NCI-H345 treated with DMSO at 0.1 percent for 48 hours (cell line): ENCODE measurements around the gene TOPBP1.
A peak's percentile ranks its signal among the peaks of the same experiment; 100 is the strongest.
"Not testable (repeated sequence)": the region's sequence is repeated elsewhere in the genome, so short reads cannot be mapped to it uniquely, and the experiment has no call there.

Experiments used
- DNase-seq: peaks from one replicate; lab custom pipeline; 2025; ENCODE audit not compliant: unreplicated experiment; lab: John Stamatoyannopoulos, UW

The TOPBP1 gene

DNA sequence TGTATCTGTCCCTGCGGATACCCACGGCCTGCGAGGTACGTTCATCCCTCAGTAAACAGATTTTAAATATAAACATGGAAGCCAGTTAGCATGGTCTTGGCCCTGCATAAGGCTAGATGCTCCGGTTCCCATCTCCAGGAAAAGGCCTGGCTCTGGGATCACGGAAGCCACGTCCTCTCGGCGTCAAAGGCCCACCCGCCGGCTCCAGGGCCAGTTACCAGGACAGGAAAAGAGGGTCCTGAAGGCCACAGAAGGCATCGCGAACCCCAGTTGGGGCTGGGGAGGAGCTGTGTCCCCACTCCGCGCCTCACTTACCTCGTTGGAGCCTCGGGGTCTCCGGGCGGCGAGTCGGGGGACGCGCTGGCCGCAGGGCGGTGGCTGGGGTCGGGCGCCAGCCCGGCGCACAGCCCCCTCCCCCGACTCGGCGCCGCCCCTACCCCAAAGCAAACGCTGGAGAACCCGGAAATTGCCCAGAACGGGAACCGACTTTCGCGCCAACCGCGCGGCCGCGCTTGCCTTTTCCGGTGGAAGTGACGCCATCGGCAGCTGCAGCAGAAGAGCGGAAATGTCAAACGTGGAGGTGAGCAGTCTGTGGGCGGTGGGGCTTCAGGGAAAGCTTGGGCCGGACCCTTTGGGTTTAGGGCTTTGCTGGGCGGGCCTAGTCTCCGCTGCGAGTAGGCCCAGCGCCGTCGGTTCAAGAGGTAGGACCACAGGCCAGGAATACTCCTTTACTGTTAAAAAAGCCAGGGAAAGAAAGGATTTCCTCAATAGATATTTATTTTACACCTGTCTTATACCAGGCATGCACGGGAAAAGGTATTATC is at the start of gene TOPBP1:
TSS of gene TOPBP1 (minus strand) at position 488 of the 824 bp plus-strand sequence. CDS start 814 bp downstream, outside the sequence.
- peak; percentile 53 for DNase-seq

DNA sequence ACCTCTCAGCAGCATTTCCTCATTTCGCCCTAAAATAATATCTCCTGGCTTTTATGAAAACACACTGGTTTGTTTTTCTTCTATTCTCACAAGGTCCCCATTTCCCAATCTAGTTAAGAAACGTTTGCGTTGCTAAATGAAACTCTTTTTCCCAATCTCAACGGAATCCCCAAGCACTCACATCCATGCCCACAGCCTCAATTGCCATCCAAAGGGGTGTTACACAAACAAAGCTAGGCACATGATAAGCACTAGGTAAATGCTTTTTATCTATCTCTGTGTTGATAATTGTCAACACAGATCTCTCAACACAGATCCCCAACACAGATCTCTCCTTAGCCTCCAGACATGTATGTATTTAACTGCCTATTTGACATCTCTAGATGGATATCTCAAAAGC is 49.3 kb upstream of the TOPBP1 start:
- DNase-seq: no peak

DNA sequence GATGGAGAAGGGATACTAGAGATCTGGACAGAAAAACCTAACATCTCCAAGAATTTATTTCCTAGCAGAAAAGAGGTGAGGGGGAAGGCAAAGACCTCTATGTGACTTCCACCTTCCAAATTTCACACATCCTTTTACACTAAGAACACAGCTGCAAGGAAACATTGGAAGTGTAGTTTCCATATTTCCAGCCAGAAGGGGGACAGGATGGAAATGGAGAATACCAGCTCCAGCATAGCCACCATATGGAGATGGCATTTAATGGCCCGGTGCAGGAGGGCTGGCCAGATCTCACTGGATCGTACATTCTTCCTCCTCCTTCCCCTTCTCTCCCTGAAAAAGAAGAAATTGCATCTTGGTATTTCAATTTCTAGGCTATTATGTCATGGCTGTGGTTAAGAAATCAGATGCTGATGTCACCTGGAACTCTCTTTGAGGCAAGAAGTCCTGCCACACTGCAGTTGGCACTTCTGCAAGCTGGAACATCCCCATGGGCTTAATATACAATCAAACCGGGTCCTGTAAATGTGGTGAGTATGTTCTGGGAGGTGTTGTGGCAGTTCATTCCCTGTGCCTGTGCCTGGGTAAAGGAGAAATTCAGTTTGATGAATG is 47.5 kb upstream of the TOPBP1 start:
- no peak for DNase-seq

DNA sequence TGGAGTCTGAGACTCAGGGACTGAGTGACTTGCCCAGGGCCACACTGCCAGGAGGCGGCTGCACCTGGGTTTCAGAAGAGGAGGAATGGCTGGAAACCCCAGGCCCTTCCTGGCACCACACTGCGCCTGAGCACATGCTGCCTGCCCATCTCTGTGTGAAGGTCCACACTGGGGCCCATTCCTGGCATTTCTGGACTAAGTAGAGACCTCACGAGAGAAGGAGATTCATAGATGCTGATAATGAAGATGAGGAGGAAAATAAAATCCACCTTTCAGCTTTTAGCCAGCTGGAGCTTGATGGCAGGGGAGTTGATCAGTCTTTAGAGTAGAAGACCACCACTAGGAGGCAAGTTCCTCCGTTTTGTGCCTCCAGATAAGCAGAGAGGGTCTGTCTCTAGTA is 44.3 kb upstream of the TOPBP1 start:
- DNase-seq: no peak

DNA sequence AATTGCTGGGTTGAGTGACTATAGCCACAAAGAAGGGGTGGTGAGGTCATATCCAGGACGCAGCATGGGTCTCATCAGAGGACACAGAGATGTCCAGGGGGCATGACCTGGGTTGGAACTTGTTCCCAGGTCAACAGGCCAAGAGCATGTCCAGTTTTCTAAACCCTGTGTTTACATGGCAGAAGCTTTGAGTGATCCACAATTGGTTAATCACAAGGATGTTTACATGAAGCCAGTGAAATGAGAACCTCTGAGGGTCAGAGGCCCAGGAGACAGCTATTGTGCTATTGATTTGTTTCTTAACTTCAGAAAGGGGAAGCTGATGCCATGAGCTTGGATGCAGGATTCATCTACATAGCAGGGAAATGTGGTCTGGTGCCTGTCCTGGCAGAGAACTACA is 42.2 kb upstream of the TOPBP1 start:
- DNase-seq: no peak

DNA sequence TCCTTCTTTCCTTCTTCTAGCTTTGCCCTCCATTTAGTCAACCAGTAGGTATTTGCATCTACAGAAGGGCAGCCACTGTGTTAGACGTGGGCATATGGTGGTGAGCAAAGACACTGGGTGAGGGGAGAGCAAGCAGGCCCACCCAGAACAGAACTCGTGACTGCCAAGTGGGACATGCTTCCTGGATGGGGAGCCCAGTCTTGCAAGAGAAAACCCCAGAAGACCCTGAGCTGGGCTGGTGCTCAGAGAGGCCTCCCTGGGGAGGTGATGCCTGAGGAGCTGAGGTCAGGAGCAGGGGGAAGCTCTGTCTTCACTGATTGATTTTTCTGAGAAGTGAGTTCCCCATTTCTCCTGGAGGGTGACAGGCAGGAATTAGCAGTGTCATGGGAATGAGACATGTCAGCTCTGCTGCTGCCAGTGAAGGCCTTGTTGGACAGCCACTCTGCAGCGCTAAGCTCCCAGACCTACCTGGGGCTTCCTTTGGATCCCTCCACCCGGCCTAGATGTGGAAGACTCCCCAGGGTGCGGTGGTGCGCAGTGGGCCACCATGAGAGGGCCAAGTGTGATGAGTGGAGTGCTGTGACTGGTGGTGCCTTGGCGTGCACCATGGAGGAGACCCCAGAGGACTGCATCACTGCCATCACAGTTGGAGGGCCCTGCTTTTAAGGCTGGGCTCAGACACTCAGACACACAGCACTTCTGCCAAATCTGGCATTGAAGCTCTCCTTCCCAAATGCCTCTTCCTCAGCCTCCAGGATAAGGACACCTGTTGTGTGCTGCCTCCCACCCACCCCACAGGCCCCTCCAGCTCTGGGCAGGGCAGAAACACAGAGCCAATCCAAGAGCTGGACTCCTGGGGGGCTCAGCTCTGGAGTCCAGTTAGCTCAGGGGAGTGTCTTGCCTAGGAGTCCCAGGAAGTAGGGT is 40.0 kb upstream of the TOPBP1 start:
- DNase-seq: no peak

DNA sequence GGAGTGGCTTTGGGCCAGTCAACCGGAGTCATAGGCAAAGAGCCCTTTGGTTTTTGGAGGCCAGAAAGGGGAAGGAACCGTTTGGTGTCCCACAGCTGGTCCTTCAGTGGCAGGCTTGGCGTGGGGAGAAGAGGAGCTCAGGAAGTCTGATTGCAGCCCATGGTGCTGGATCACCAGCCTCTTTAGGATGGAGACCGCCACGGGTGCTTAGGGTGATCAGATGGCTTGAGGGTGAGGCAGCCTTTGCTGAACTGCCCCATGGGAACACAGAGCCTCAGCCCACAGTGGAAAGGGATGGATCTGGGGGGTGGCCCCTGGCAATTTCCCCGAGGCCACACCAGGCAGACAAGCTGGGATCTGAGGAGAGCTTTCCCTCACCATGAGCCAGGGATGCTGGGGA is 38.6 kb upstream of the TOPBP1 start:
- DNase-seq: no peak

DNA sequence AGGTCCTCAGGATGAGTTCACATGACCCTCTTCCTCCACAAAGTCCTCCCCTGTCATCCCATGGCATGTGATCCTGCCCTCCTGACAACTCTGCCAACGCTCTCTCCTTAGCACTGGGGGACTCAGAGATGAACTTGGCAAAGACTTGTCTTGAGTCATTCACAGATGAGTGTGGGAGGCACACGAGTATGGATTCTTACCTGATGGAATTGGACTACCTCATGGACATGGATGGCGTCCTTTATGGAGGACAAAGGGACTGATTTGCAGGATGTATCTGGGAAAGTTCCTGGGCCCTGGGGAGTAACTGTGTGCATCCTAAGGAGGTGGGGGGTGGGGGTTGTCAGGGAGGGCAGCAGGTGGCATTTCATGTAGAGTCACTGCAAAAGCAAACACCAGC is 38.2 kb upstream of the TOPBP1 start:
- no peak for DNase-seq

DNA sequence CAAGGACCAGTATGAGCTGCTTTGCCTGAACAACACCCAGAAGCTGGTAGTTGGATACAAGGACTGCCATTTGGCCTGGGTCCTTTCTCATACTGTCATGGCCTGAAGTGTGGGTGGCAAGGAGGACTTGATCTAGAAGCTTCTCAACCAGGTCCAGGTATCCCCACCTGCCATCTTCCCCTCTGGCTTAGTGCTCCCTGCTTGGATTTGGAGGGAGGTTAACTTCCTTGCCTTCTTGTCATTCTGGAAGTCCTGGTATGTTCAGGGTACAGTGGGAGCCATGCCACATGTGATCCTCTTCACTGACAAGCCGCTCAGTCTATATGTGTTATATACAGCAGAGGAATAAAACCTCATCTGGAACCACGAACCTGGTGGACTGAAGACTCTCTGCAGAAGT is 37.7 kb upstream of the TOPBP1 start:
- DNase-seq: no peak

DNA sequence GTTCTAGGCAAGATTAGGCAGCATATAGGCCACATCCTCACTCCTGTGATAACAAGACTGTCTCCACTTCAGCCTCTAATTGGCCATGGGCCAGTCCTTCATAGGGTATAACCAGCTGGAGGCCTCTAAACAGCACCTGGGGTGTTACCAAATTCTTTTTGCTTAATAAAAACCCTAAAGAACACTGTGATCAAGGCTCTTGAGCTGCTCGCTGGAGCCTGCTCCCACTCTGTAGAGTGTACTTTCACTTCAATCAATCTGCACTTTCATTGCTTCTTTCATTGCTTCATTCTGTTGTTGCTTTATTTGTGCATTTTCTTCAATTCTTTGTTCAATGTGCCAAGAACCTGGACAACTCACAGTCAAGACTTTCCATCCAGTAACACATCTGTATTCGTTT is 36.2 kb upstream of the TOPBP1 start:
- DNase-seq: no peak

DNA sequence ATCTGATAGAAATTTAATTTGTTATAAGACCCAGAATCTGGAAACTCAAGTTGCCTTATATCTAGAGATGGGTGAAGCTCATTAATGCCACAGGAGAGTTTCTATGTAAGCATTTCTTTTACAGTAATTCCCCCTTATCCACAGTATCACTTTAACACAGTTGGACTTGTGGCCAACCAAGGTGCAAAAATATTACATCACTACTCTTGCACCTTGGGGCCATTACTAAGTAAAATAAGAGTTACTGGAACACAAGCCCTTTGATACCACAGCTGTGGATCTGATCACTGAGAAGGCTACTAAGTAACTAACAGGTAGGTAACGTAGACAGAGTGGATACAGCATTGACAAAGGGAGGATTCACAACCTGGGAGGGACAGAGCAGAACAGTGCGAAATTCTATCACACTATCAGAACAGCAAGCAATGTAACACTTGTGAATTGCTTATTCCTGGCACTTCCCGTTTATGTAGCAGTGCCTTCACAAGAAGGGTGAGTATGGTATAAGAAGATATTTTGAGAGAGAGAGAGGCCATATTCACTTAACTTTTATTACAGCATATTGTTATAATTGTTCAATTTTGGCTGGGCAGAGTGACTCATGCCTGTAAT is 33.9 kb upstream of the TOPBP1 start:
- DNase-seq: no peak

DNA sequence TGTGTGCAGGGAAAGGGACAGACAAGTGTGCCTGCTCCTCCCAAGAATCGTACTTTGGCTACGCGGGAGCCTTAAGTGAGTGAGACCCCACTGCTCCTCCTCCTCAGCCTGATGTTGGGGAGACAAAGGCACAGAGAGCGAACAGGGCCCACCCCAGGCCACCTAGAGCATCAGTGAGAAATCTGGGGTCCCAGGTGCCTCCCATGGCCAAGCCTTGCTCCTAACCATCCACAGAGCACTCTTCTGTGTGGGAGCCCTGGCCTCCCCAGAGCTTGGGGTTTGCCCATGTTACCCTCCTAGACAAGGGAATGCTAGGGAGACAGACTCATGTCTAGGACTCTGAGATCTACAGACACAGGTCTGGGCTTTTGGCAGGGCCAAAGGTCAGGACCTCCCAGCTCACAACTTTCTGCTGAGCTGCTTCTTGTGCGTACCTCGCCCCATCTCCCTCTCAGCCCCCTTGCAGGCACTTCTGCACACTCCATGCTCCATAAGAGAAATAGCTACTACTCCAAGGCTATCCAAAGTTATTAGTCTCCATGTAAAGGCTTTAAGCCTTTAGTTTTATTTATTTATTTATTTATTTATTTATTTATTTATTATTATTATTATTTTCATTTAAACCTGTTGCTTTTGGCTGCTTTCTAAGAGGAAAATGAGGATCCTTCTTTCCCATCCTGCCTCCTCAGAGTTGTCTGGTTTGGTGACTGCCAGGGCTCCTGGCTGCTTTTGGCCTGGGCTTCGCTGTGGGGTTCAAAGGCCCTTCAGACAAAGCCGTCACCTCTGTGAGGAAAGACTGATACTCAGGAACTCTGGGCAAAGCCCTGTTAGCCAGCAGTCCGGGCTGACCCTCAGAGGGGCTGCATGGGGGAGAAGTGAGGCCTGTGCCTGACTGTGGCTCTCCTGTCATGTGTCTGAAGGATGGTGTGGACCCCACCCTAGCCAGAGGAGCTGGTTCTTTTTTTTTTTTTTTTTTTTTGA is 32.8 kb upstream of the TOPBP1 start:
- DNase-seq: no peak

DNA sequence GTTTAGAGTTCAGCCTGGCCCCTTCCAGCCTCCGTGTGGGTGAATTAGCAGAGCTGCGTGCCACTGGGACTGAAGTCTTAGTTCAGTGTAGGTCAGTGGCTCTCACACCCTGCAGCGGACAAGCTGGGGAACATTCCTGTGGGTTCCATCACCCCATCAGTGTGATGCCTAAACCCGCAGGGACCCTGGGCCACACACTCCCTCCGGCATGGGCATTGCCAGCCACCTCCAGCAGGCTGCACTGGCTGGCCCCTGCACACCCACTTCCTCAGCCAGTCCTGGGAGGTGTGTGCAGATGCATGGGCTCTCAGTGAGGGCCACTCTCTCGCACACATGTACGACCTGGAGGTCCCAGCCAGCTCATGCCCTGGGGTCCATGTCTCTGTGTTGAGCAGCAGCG is 32.1 kb upstream of the TOPBP1 start:
- DNase-seq: no peak

DNA sequence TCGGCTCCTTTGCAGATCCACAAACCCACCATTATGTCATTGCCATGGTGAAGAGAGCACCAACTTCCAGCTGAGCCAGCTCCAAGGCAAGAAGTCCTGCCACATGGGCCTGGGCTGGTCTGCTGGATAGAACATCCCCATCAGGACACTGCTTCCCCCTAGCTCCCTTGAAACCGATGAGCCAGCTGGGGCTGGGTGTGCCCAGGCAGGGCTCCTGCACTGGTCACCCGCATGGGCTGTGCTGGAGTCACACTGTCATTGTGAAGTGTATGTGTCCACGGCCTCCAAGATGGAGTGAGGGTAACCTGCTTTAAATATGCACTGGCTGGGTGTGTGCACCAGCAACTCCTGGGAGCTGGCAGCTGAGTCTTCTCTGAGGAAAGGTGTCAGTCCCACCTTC is 31.0 kb upstream of the TOPBP1 start:
- no peak for DNase-seq

DNA sequence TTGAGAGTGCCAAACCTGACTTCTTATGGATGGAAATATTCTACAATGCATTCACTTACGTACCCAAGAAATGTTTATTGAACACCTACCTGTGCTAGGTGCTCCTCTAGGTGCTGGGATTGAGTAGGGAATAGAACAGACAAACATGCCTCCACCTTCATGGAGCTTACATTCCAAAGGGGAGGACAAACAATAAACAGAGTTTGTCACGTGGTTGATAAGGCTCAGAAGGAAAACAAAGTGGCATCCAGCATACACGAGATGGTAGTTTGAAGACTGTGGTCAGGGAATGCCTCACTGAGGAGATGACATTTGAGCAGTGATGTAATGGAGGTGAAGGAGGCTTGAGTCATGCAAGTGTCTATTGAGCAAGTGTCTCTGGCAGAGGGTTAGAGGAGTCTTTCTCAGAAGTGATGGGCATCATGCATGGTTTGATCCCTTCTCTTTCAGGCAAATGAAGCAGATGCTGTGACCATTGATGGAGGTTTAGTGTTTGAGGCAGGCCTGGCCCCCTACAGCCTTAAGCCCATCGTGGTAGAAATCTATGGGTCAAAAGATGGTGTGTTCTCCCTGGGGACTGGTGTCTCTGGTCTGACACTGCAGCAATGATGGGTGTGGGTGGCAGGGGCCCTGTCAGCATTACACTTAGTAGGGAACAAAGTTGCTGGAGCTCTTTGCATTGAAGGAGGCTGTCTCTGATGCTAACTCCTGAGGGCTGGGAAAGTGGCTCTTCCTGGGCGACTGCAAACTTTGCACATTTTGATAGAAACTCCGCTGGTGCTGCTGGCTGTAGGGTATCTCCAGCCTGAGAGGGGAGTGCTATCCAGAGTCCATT is 29.7 kb upstream of the TOPBP1 start:
- DNase-seq: no peak

DNA sequence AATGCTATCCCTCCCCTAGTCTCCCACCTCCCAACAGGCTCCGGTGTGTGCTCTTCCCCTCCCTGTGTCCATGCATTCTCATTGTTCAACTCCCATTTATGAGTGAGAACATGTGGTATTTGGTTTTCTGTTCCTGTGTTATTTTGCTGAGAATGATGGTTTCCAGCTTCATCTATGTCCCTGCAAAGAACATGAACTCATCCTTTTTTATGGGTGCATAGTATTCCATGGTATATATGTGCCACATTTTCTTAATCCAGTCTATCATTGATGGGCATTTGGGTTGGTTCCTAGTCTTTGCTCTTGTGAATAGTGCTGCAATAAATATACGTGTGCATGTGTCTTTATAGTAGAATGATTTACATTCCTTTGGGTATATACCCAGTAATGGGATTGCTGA is 16.3 kb upstream of the TOPBP1 start:
- not testable (repeated sequence) for DNase-seq

DNA sequence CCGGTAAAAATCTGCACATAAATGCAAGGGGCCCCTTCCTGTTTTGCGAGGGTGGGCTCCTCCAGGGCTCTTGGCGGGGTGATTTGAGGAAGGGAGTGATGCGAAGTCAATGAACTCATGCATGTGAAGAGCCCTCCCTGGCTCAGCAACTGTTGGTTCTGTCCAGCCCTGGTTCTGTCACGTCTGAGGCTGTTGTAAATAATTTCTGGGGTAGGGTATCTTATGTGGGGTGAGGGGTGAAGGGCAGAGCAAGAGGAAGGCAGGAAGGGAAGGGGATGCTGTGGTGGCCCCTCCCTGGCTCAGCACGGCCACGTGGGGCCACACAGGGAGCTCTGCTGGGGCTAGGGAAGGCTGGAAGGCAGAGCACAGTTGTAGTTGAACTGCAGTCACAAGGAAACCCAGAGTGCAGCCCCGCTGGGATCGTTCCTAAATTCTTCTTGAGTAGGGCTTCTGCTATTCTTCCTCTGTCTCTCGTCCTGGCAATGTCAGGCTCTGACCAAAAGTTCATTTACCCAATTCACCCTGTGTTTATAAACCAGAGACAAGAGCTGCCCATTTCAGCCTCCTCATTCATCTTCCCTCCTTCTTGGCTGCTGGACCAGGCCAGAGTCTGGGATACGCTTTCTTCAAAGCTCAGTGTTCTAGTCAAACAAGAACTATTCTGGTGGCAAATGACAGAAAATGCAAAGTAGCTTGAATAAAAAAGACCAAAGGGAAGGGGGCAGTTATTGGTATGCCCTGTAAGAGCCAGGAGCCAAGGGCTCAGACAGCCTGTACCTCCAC is 14.8 kb upstream of the TOPBP1 start:
- no peak for DNase-seq

DNA sequence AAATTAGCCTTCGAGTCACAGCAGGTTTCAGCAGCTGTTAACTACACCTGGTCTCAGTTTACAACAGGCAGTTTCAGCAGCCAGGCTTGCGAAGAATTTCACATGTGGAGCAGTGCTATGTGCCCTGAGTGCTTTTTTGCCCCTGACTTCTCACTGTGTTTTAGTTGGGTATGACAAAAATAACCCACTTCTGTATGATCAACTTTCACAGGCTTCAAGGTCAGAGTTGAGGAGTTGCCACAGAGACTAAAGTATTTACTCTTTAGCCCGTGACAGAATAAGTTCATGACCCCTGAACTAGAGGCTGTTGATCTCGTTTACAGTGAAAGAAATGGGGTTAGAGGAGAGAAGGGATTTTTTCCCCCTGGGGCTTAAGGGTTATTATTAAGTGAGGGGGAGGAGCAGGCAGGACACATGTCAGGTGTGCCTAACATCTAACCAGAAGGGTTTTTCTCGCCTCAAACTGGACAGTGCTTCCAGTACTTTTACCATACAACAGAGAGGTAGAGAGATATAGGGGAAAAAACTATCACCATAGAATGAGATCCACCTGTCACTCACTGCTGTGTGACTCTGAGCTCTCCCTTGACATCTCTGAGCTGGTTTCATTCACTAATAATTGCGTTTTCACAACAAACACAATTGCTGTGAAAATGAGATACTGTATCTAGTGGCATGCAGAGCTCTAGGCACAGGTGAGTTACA is 14.0 kb upstream of the TOPBP1 start:
- DNase-seq: no peak
